ENCODE data around the gene ANTXR1. TPM values are rescaled to one million over a fixed set of nuclear protein-coding genes. Genes with fewer than 3 reads are reported as not detected.

ANTXR1 gene
- total RNA-seq, 1 experiment from 2014 or later, result 0.27 TPM

DNA sequence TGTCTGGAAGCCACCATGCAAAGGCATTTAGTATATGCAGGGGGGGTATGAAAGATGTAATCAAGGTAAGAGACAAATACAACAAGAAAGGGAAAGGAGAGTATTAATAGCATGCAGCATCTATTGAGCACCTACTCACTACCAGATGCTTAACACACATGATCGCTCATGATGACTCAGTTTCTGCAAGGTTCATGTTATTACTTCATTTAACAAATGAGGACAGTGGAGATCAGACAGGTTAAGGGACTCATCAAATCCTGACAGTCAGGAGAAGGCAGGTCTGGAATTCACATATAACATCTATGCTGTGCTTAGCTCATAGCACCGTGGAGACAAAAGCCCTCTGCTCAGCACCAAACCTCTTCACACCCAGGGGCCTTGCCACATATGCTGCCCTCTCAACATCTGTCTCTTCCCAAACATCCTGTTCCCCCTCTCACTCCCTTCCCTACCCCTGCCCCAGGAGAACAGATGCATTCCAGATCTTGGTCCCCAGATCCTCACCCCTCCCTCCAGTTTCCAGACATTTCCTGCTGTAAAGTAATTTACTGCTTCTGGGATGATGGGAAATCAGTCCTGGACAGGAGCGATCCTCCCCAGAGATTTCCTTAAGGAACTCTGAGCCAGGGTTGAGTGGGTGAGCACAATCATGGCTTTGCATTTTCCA lies 155.3 kb downstream of the ANTXR1 start:
- TF ChIP-seq, protein P1, sequence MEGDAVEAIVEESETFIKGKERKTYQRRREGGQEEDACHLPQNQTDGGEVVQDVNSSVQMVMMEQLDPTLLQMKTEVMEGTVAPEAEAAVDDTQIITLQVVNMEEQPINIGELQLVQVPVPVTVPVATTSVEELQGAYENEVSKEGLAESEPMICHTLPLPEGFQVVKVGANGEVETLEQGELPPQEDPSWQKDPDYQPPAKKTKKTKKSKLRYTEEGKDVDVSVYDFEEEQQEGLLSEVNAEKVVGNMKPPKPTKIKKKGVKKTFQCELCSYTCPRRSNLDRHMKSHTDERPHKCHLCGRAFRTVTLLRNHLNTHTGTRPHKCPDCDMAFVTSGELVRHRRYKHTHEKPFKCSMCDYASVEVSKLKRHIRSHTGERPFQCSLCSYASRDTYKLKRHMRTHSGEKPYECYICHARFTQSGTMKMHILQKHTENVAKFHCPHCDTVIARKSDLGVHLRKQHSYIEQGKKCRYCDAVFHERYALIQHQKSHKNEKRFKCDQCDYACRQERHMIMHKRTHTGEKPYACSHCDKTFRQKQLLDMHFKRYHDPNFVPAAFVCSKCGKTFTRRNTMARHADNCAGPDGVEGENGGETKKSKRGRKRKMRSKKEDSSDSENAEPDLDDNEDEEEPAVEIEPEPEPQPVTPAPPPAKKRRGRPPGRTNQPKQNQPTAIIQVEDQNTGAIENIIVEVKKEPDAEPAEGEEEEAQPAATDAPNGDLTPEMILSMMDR (IDR thresholded peaks at IDR 0.05; ENCODE audit: insufficient read depth in 1 of 2, low read depth in 1 of 2, low read length in 1 of 2, severe bottlenecking in 1 of 2, unreplicated experiment in 1 of 2), result no peak
- Mint-ChIP-seq H3K27ac (ENCODE audit: unreplicated experiment) (no peak overlapping the region), H3K9me3 (ENCODE audit: unreplicated experiment) (no peaks in the 10 kb centered on the region), H3K27me3 (ENCODE audit: insufficient read depth, unreplicated experiment) (peaks cover 13% of the 10 kb centered on the region), H3K4me1 (ENCODE audit: low read depth, unreplicated experiment) (peaks cover 2% of the 10 kb centered on the region), H3K36me3 (ENCODE audit: insufficient read depth, unreplicated experiment) (no peaks in the 10 kb centered on the region), H3K4me3 (ENCODE audit: unreplicated experiment) (no peak overlapping the region)
- ChIA-PET CTCF (no interaction called here), POLR2A (no interaction called here)
- Histone ChIP-seq H3K27me3 (replicated peaks; ENCODE audit: control insufficient read depth, insufficient read depth, low read length) (peaks cover 1% of the 10 kb centered on the region; the same call in 1 of the 2 replicates), H3K4me3 (ENCODE audit: low read depth, low read length) (no peak overlapping the region), H3K9me3 (no peaks in the 10 kb centered on the region), H3K4me1 (0 out of 2 replicates have a peak, but pooled peaks cover 2% of the 10 kb centered on the region), H3K36me3 (ENCODE audit: control insufficient read depth, insufficient read depth, low read length) (no peaks in the 10 kb centered on the region)
- no peak for DNase-seq
- no TSS peak for BruUV-seq (replicated peaks)
- intact Hi-C loops (cut with micrococcal nuclease; ENCODE audit: unreplicated experiment), result no loop called here

DNA sequence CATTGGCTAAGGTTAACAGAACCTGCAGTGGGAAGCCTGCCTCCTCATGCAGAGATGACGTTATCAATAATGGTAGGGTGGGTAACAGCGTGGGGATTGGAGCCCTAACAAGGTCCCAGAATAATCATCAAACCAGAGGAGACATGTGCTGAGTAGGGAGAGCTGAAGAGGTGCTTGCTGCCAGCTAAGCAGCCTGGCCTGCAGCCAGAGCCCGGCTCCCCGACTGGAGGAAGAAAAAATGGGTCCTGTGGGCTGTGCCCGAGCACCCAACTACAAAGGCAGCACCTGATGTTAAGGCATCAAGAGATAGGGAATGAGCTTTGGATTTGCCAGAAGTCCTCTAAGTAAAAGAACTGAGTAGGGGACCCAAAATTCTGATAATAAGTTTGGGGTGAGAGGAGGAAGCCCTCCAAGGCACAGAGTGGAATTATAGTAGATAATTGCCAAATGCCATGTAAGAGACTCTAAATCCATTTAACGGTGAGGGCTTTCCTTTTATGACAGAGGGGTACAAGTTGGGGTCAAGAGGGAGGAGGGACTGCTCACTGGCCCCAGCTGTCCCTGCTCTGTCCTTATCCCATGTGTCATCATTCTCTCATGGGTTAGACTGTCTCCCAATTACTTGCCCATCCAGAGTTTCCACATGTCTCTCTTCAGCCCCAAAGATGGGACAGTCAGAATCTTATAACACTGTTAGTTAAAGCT lies 156.1 kb downstream of the ANTXR1 start:
- Histone ChIP-seq H3K9me3 (no peaks in the 10 kb centered on the region), H3K36me3 (ENCODE audit: control insufficient read depth, insufficient read depth, low read length) (no peaks in the 10 kb centered on the region), H3K4me3 (ENCODE audit: low read depth, low read length) (no peak overlapping the region), H3K4me1 (no peaks in the 10 kb centered on the region), H3K27me3 (replicated peaks; ENCODE audit: control insufficient read depth, insufficient read depth, low read length) (peaks cover 1% of the 10 kb centered on the region; the same call in 1 of the 2 replicates)
- no TSS peak for BruUV-seq (replicated peaks)
- Mint-ChIP-seq H3K27me3 (ENCODE audit: insufficient read depth, unreplicated experiment) (peaks cover 13% of the 10 kb centered on the region), H3K27ac (ENCODE audit: unreplicated experiment) (no peak overlapping the region), H3K4me1 (ENCODE audit: low read depth, unreplicated experiment) (no peaks in the 10 kb centered on the region), H3K36me3 (ENCODE audit: insufficient read depth, unreplicated experiment) (no peaks in the 10 kb centered on the region), H3K9me3 (ENCODE audit: unreplicated experiment) (no peaks in the 10 kb centered on the region), H3K4me3 (ENCODE audit: unreplicated experiment) (no peak overlapping the region)
- POLR2A ChIA-PET, result no interaction called here
- TF ChIP-seq, protein P1 (IDR thresholded peaks at IDR 0.05; ENCODE audit: insufficient read depth in 1 of 2, low read depth in 1 of 2, low read length in 1 of 2, severe bottlenecking in 1 of 2, unreplicated experiment in 1 of 2), result no peak
- DNase-seq, result no peak
- CTCF ChIA-PET, result no interaction called here
- intact Hi-C loops (cut with micrococcal nuclease; ENCODE audit: unreplicated experiment), result no loop called here

GRCh38 chr2:69169655-69170389 lies 156.8 kb downstream of the ANTXR1 start:
- Mint-ChIP-seq H3K27me3 (ENCODE audit: insufficient read depth, unreplicated experiment) (peaks cover 17% of the 10 kb centered on the region), H3K27ac (ENCODE audit: unreplicated experiment) (no peak overlapping the region), H3K36me3 (ENCODE audit: insufficient read depth, unreplicated experiment) (no peaks in the 10 kb centered on the region), H3K4me3 (ENCODE audit: unreplicated experiment) (no peak overlapping the region), H3K9me3 (ENCODE audit: unreplicated experiment) (no peaks in the 10 kb centered on the region), H3K4me1 (ENCODE audit: low read depth, unreplicated experiment) (no peaks in the 10 kb centered on the region)
- Histone ChIP-seq H3K4me1 (no peaks in the 10 kb centered on the region), H3K4me3 (ENCODE audit: low read depth, low read length) (no peak overlapping the region), H3K27me3 (replicated peaks; ENCODE audit: control insufficient read depth, insufficient read depth, low read length) (peaks cover 1% of the 10 kb centered on the region; the same call in 1 of the 2 replicates), H3K9me3 (no peaks in the 10 kb centered on the region), H3K36me3 (ENCODE audit: control insufficient read depth, insufficient read depth, low read length) (no peaks in the 10 kb centered on the region)
- ChIA-PET CTCF (no interaction called here), POLR2A (no interaction called here)
- TF ChIP-seq, protein P1 (IDR thresholded peaks at IDR 0.05; ENCODE audit: insufficient read depth in 1 of 2, low read depth in 1 of 2, low read length in 1 of 2, severe bottlenecking in 1 of 2, unreplicated experiment in 1 of 2), result no peak
- intact Hi-C loops (cut with micrococcal nuclease; ENCODE audit: unreplicated experiment), result no loop called here
- BruUV-seq (replicated peaks), result no TSS peak
- no peak for DNase-seq

All from Caco-2 (cell line).